NCI-H345 treated with DMSO at 0.1 percent for 48 hours (cell line): ENCODE measurements around the gene NTN4.
"Not testable (repeated sequence)": the region's sequence is repeated elsewhere in the genome, so short reads cannot be mapped to it uniquely, and the experiment has no call there.

ENCODE experiments used
- DNase-seq: peaks from one replicate; lab custom pipeline; 2025; ENCODE audit not compliant: unreplicated experiment; lab: John Stamatoyannopoulos, UW

The NTN4 gene

GRCh38 chr12:95756362-95756761 lies 34.2 kb downstream of the NTN4 start:
- no peak for DNase-seq

DNA sequence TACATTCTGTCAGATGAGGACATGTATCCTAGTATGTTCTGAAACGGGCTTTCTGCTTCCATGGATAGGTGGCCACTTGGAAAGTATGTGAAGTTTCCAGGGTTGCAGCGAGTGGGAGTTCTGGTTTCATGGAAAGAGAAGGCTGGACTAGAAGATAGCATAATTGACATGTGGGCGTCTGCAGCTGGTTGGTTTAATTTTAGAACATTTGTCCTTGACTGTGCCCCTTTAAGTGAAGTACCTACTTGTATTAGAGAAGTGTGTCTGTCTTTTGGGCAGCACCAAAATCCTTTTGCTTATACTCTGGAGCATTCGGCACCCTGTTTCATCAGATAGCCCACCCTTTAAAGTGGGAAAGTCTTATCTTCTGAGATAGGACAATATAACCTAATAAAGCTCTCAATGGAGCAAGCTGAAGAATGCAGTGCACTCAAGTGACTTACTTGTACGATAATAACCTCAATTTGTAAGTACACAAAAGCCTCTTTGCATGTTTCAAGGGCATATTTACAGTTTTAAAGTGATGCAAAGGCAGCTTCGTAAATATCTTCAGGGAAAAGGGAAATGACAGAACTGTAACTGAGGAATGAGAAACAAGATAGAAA lies 35.2 kb downstream of the NTN4 start:
- DNase-seq, result no peak

- DNase-seq, result not testable (repeated sequence)
Observed at GRCh38 chr12:95746062-95746461, 44.5 kb downstream of the NTN4 start.

DNA sequence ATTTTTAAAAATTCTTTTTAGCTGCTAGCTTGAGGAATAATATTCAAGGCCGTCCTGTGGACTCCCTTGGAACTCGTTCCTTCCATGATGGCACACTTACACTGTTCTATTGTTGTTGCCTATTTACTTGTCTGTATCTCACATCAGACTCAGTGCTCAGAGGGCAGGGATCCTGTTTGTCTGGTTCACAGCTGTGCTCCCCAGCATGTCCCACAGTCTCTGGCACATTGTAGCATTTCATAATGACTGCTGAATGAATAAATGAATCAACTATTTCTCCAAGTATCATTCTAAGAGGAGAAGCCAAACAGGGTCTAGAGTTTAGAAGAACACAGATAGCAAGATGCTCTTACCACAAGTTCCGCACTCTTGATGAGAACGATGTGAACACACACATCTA lies 48.0 kb downstream of the NTN4 start:
- DNase-seq, result no peak

- no peak for DNase-seq
Observed at GRCh38 chr12:95741635-95742034, 48.9 kb downstream of the NTN4 start.

- peak; percentile 48 for DNase-seq
Observed at GRCh38 chr12:95740751-95741150, 49.8 kb downstream of the NTN4 start.

DNA sequence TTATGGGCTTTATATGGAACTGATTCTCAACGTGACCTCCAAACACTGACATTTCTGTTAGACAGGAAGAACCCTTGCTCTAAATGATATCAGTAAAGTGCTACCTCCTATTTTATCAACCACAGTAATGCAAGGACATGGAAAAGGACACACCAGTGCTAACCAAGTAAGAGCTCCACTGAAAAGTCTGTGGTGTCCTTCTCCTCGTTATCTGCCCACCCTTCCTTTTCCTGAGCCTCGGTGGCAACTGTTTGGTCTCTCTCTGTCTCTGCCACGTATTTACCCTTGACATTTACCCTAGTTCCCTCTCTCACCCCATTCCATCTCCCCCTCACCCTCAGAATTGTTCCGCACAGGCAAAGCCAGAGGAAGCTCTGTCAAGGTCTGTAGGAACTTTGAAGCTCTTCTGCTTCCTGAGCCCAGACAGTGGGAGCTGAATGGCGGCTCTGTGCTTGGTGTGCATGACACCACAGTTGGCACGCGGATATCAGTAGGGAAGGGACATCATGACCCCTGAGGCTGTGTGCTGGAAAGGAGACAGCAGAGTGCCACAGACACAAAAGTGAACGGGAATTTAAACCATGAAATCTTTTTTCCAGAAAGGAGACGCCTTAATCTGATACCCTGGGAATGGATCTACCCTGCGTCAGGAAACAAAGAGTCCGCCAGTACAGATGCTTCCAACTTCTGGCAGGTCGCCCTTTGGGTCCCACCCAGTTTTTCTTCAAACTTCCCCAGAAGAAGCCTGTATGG lies 50.8 kb downstream of the NTN4 start:
- no peak for DNase-seq

- DNase-seq, result no peak
Observed at GRCh38 chr12:95738024-95738611, 52.4 kb downstream of the NTN4 start.

DNA sequence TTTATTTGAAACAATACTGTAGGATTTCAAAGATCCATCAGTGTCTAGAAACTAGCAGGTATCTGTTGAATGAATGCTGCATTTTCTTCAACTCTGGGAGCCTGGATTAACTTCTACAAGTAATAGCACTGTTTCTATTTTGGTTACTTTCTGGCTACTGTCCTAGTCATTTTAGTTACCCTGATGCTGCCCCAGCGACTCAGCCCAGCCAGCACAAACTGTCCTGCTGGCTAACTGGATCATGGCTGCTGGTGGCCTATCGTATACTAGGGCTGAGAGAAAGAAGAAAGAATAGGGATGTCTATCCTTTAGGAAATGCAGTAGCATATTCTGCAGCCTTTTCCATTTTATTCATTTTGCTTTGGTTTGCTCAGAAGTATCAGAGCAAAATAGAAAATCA lies 53.9 kb downstream of the NTN4 start:
- peak; percentile 5 for DNase-seq

GRCh38 chr12:95735728-95736127 lies 54.8 kb downstream of the NTN4 start:
- DNase-seq, result not testable (repeated sequence)

GRCh38 chr12:95733141-95733825 lies 57.3 kb downstream of the NTN4 start:
- no peak for DNase-seq

DNA sequence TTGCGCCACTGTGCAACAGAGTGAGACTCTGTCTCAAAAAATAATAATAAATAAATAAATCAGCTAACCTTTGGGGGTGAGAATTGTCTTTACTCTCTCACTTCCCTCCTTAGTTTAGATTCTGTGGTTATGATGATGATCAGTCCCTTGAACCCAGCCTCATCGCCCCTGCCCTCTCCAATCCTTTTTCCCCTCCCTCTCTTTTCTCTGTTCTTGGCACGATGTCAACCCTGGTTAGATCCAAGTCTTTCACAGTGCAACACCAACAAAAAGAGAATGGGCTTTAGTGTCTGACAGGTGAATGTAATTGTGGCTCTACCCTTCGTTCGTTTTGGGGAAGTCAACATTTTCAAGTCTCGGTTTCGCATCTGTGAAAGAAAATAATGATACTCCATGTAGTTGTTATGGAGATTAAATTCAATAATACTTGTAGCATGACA lies 59.0 kb downstream of the NTN4 start:
- peak; percentile 71 for DNase-seq

GRCh38 chr12:95730457-95730856 lies 60.1 kb downstream of the NTN4 start:
- peak; percentile 5 for DNase-seq

DNA sequence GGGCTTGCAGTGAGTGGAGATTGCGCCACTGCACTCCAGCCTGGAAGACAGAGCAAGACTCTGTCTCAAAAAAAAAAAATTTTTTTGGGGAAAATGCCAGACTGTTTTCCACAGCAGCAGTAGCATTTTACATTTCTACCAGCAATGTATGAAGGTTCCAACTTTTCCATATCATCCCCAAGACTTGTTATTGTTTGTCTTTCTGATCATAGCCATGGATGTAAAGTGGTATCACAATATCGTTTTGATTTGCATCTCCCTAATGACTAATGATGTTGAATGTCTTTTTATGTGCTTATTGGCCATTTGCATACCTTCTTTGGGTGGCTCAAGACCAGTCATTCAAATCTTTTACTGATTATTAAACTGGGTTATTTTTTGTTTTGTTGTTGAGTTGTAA lies 63.7 kb downstream of the NTN4 start:
- no peak for DNase-seq

DNA sequence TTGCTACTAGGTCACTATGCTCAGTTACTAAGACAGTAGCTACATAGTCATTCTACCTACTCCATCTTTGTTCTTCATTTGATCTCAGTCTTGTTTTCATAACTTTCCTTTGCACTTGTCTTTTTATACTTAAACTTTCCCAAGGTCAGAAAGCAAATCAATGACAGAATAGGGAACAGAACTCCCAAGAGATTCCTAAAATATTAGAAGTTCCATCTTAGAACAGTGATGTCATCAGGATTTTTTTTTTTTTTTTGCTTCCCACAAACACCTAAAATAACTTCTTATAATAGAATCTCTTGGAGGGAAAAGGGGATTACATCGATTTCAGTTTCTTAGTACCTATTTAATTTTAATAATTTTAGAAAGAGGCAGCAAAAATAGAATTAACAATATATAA lies 65.8 kb downstream of the NTN4 start:
- DNase-seq, result no peak

GRCh38 chr12:95723693-95724384 lies 66.7 kb downstream of the NTN4 start:
- DNase-seq, result no peak

GRCh38 chr12:95721320-95721719 lies 69.2 kb downstream of the NTN4 start:
- DNase-seq, result no peak

GRCh38 chr12:95720146-95720545 lies 70.4 kb downstream of the NTN4 start:
- no peak for DNase-seq

DNA sequence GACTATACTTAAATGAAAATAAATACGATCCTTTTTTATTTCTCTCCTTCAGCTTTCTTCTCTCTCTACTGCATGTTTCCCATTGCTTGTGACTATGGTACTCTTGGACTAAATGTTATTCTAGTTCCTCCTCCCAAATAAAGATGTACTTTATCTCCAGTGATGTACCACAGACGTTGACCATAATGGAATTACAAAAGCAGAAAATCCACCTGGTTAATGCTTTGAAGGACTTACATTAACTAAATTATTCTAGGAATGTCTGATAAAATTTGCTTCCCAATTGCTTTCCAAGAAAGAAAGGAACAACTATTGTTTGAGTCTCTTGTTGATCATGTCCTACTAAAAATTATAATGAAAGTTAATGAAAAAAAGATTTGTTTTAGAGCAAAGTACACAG lies 71.8 kb downstream of the NTN4 start:
- DNase-seq, result no peak

- no peak for DNase-seq
Observed at GRCh38 chr12:95718006-95718431, 72.5 kb downstream of the NTN4 start.

- no peak for DNase-seq
Observed at GRCh38 chr12:95717316-95717928, 73.1 kb downstream of the NTN4 start.
